ENCODE data around the gene GNG13.
"Not testable (repeated sequence)": the region's sequence is repeated elsewhere in the genome, so short reads cannot be mapped to it uniquely, and the experiment has no call there.

Gene GNG13

DNA sequence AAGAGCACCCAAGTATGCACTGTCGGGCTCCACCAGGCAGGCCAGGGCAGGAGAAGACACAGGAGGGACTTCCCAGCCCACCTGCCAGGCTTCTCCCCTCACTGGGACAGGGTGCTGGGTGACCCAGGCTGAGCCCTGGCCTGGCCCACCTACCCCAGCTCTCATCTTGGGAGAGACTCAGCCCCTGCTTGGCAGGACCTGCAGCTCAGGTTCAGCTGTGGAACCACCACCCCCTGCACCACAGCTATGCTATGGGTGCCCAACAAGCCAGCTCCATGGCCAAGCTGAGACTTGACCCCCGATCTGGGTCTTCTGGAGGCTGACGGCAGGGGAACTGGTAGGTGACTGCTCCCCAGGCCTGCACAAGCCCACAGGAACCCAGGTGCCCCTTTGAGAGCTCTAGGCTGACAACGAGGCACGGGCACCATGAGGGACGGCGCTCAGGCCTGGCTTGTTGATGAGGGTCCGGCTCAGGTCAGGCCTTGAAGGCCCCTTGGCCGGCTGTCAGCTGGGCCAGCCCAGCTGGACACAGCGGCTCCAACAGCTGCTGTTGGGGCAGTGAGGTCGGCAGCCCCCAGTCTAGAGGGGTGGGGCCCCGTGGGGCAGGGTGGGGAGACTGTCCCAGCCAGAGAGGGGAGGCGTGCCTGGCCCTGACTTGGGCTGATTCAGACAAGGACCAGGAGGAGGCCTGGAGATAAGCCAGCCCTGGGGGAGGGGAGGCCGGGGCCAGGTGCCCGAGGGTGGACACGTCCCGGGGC, 17.0 kb downstream of the GNG13 start:
- Mint-ChIP-seq H3K27me3 (no peaks in the 10 kb centered on the region), H3K9me3 (ENCODE audit: low read depth) (no peaks in the 10 kb centered on the region), H3K27ac (no peak overlapping the region), H3K4me3 (no peak overlapping the region), H3K4me1 (ENCODE audit: low read depth) (peaks cover 4% of the 10 kb centered on the region), H3K36me3 (no peaks in the 10 kb centered on the region)

DNA sequence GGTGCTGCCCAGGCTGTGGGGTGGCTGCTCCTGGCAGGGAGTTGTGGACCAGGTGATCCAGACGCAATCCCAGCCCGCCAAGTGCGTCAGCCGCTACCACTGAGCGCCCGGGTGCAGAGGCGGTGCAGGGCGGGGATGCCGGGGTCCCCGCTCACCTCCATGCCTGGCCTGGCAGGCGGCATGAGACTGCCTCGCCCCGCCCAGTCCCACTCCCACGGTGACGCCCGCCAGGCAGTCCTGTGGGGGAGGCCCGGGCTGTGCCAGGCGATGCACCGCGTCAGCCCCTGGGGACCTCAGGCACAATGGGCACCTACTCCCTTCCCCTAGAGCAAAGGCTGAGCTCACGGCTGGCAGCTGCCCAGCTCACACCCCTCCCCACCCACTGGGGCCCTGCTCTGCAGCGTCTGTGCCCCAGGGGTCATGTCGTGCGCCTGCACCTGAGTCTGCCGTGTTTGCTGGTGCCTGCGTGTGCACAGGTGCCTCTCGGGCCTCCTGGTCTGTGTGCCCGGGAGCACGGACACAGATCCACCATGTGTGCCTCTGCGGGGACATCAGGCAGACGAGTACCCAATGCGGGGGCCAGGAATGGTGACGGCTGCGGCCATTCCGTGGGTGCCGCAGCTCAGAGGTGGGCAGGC, 17.6 kb downstream of the GNG13 start:
- Mint-ChIP-seq H3K4me1 (ENCODE audit: low read depth) (peaks cover 4% of the 10 kb centered on the region), H3K27ac (no peak overlapping the region), H3K4me3 (no peak overlapping the region), H3K9me3 (ENCODE audit: low read depth) (no peaks in the 10 kb centered on the region), H3K36me3 (no peaks in the 10 kb centered on the region), H3K27me3 (peaks cover 2% of the 10 kb centered on the region)

DNA sequence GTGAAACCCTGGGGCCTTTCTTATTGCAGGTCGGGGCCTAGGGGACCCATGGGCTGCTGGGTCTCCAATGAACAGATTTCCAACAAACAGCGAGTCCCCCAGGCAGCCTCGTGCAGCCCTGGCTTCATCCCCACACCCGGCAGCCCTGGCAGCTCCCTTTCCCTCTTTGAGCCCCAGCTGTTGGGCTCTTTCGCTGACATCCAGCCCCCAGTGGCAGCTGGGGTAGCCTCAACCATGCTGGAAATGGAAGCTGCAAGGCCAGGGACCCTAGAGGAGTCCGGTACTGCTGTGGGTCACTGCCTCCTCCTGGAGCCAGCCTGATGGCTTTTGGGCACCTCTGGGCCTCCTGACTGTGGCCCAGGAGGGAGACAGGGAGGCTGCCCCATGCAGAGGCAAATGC, 18.3 kb downstream of the GNG13 start:
- H3K36me3 Mint-ChIP-seq: no peaks in the 10 kb centered on the region
- no peak overlapping the region for H3K27ac Mint-ChIP-seq
- H3K4me1 Mint-ChIP-seq (ENCODE audit: low read depth): peaks cover 4% of the 10 kb centered on the region
- H3K9me3 Mint-ChIP-seq (ENCODE audit: low read depth): no peaks in the 10 kb centered on the region
- H3K27me3 Mint-ChIP-seq: peaks cover 3% of the 10 kb centered on the region
- no peak overlapping the region for H3K4me3 Mint-ChIP-seq

DNA sequence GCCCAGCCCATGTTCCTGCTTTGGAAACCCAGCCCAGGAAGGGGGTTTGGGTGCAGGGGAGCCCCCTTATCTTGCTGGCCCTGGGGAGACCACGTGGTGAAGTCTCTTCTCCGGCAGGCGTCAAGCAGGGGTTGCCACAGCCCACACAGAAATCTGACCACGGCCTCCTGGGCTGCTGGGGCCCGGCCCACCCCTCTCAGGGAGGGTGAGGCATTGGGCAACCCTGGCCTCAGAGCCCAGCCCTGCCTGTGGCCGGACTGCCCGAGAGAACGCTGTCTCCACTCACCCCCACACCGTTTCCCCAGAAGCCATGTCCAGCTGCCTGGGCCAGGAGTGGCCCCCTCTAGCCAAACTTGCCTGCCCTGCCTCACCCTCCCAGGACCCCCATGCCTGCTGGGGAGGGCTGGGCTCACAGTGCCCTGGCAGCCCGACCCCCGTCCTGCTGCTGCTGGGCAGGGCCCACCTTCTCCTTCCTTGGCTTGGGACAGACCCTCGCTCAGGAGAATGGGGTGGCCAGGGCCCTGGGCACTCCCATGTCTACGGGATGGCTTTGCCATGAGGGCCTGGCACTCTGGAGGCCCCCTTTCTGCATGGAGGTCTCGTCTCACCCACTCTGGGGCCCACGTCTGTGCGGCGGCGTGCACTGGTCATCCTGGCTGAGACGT, 19.1 kb downstream of the GNG13 start:
- H3K27me3 Mint-ChIP-seq: peaks cover 3% of the 10 kb centered on the region
- H3K36me3 Mint-ChIP-seq: no peaks in the 10 kb centered on the region
- H3K9me3 Mint-ChIP-seq (ENCODE audit: low read depth): no peaks in the 10 kb centered on the region
- H3K4me1 Mint-ChIP-seq (ENCODE audit: low read depth): peaks cover 2% of the 10 kb centered on the region
- no peak overlapping the region for H3K4me3 Mint-ChIP-seq
- no peak overlapping the region for H3K27ac Mint-ChIP-seq

DNA sequence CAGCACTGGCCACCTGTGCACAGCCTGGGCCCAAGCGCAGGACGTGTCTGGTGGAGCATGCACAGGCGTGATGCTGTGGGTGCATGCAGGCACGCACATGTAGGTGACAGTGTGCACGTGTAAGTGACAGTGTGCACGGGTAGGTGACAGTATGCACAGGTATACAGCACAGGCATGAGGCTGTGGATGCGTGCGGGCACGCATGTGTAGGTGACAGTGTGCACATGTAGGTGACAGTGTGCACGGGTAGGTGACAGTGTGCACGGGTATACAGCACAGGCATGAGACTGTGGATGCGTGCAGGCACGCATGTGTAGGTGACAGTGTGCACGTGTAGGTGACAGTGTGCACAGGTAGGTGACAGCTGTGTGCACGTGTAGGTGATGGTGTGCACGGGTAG, 20.2 kb downstream of the GNG13 start:
- Mint-ChIP-seq H3K4me3 (no peak overlapping the region), H3K9me3 (ENCODE audit: low read depth) (no peaks in the 10 kb centered on the region), H3K4me1 (ENCODE audit: low read depth) (peaks cover 2% of the 10 kb centered on the region), H3K27me3 (peaks cover 3% of the 10 kb centered on the region), H3K36me3 (no peaks in the 10 kb centered on the region), H3K27ac (no peak overlapping the region)

DNA sequence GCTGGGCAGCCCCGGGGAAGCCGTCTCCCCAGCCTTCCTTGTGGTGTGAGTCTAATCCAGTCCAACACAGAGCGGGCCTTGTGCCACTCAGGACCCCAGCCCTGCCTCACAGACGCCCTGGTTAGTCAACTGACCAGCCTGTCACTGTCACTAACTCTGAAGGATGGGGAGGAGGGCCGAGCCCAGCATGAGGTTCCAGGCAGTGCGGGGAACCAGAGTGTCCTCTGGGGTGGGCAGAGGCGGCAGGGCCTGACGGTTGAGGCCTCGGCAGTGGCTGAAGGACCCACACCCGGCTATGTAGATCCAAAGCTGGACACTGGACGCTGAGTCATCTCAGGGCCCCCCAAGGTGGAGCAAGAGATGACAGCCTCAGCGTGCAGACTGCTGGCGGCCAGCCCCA, 21.0 kb downstream of the GNG13 start:
- H3K27ac Mint-ChIP-seq: no peak overlapping the region
- no peaks in the 10 kb centered on the region for H3K9me3 Mint-ChIP-seq (ENCODE audit: low read depth)
- H3K4me1 Mint-ChIP-seq (ENCODE audit: low read depth): no peaks in the 10 kb centered on the region
- no peak overlapping the region for H3K4me3 Mint-ChIP-seq
- no peaks in the 10 kb centered on the region for H3K36me3 Mint-ChIP-seq
- H3K27me3 Mint-ChIP-seq: peaks cover 3% of the 10 kb centered on the region

DNA sequence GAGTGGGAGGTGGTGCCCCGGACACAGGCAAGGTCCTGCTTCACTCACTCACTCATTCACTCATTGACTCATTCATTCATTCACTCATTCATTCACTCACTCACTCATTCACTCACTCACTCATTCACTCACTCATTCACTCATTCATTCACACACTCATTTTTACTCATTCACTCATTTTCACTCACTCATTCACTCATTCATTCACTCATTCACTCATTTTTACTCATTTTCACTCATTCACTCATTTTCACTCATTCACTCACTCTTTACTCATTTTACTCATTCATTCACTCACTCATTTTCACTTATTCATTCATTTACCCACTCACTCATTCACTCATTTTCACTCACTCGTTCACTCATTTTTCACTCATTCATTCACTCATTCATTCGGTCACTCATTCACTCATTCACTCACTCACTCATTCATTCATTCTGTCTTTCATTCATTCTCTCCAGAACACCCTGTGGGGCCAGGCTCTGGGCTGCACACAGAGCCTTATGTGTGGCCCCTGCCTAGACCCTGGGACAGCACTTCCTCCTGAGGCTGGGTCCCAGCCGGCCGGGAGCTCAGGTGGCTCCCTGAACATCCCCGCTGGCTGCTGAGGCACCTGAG, 21.5 kb downstream of the GNG13 start:
- H3K4me1 Mint-ChIP-seq (ENCODE audit: low read depth): no peaks in the 10 kb centered on the region
- no peaks in the 10 kb centered on the region for H3K9me3 Mint-ChIP-seq (ENCODE audit: low read depth)
- H3K36me3 Mint-ChIP-seq: no peaks in the 10 kb centered on the region
- H3K27ac Mint-ChIP-seq: no peak overlapping the region
- peaks cover 3% of the 10 kb centered on the region for H3K27me3 Mint-ChIP-seq
- H3K4me3 Mint-ChIP-seq: no peak overlapping the region

DNA sequence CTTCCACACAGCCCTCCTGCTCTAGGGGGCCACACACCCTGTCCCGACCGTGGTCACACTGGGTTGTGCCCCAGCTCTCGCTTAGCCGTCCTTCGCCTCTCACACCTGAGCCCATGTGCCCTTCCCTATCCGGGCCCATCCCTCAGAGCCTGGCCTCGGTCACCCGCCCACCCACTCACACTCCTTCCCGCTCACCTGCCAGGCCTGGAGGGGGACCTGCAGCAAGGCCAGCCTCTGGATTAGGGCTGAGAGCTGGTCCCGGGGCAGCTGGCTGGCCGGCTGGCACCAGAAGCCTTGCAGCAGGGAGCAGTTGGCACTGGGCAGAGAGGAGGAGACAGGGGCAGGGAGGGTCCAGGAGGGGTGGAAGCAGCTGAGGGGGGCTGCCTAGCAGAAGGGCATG, 22.1 kb downstream of the GNG13 start:
- Mint-ChIP-seq H3K36me3 (no peaks in the 10 kb centered on the region), H3K4me3 (no peak overlapping the region), H3K9me3 (ENCODE audit: low read depth) (no peaks in the 10 kb centered on the region), H3K27me3 (peaks cover 3% of the 10 kb centered on the region), H3K4me1 (ENCODE audit: low read depth) (no peaks in the 10 kb centered on the region), H3K27ac (no peak overlapping the region)

DNA sequence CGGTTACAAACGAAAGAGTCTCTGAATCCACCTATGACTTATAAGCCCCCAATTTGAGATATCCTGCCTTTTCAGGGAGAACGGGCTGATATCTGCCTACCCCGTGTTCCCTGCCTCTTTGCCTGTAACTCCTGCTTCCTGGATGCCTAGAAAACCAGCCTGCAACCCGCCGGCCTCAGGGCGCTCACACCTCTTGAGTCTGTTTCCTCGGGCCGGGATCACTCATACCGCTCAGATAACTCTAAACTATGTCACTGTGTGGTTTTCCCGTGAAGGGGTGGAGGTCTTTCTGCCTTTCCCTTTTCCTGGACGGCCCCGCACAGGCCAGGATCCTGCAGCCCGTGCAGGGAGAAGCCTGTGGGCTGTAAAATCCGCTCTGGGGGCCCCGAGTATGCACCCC, 22.7 kb downstream of the GNG13 start:
- Mint-ChIP-seq H3K4me3 (no peak overlapping the region), H3K27ac (no peak overlapping the region), H3K36me3 (no peaks in the 10 kb centered on the region), H3K9me3 (ENCODE audit: low read depth) (no peaks in the 10 kb centered on the region), H3K27me3 (peaks cover 3% of the 10 kb centered on the region), H3K4me1 (ENCODE audit: low read depth) (no peaks in the 10 kb centered on the region)

DNA sequence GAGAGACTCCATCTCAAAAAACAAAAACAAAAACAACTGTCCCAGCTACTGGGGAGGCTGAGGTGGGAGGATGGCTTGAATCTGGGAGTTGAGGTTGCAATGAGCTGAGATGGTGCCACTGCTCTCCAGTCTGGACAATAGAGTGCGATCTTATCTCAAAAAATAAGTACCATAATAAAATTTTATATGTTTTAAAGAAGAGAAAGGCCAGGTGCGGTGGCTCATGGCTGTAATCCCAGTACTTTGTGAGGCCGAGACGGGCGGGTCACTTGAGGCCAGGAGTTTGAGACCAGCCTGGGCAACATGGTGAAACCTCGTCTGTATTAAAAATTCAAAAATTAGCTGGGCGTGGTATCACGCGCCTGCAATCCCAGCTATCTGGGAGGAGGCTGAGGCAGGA, 23.7 kb downstream of the GNG13 start:
- H3K27me3 Mint-ChIP-seq: peaks cover 3% of the 10 kb centered on the region
- H3K9me3 Mint-ChIP-seq (ENCODE audit: low read depth): no peaks in the 10 kb centered on the region
- H3K4me3 Mint-ChIP-seq: no peak overlapping the region
- no peaks in the 10 kb centered on the region for H3K4me1 Mint-ChIP-seq (ENCODE audit: low read depth)
- no peaks in the 10 kb centered on the region for H3K36me3 Mint-ChIP-seq
- no peak overlapping the region for H3K27ac Mint-ChIP-seq

DNA sequence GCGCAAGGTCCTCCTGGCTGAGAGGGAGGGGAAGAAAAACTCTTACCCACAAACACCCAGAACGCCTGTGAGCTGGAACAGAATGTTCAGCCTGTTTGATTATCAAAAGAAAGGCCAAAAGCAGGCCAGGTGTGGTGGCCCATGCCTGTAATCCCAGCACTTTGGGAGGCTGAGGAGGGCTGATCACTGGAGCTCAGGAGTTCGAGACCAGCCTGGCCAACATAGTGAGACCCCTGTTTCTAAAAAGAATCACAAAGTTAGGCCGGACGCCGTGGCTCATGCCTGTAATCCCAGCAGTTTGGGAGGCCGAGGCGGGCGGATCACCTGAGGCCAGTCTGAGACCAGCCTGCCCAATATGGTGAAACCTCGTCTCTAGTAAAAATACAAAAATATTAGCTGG, 24.2 kb downstream of the GNG13 start:
- not testable (repeated sequence) for H3K27ac Mint-ChIP-seq; H3K4me3 Mint-ChIP-seq; H3K4me1 Mint-ChIP-seq (ENCODE audit: low read depth); H3K9me3 Mint-ChIP-seq (ENCODE audit: low read depth); H3K36me3 Mint-ChIP-seq; H3K27me3 Mint-ChIP-seq

DNA sequence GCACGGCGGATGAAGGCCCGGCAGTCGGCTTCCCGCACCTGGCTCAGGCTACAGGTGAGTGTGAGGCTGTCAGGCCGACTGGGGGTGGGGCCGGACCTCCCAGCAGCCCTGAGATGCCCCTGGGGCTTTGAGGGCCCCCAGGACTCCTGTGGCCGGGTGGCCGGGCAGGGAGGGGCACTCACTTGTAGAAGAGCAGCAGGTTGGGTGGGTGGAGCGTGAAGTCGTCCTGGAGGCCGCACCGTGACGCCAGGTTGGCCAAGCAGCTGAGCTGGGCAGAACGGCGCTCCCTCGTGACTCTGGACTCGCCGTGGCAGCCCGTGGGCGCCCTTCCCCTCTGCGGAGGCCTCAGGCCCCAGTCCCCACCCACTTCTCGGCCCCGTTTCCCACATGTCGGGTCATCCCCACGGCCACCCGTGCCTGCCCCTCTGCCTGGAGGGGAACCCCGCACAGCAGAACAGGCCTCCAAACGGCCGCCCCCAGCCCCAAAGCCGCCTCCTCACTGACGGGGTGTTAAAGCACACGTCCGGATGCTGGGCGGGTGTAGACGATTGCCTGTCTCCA, 25.2 kb downstream of the GNG13 start:
- H3K27ac Mint-ChIP-seq: no peak overlapping the region
- H3K4me1 Mint-ChIP-seq (ENCODE audit: low read depth): no peaks in the 10 kb centered on the region
- peaks cover 3% of the 10 kb centered on the region for H3K27me3 Mint-ChIP-seq
- no peak overlapping the region for H3K4me3 Mint-ChIP-seq
- no peaks in the 10 kb centered on the region for H3K9me3 Mint-ChIP-seq (ENCODE audit: low read depth)
- no peaks in the 10 kb centered on the region for H3K36me3 Mint-ChIP-seq

DNA sequence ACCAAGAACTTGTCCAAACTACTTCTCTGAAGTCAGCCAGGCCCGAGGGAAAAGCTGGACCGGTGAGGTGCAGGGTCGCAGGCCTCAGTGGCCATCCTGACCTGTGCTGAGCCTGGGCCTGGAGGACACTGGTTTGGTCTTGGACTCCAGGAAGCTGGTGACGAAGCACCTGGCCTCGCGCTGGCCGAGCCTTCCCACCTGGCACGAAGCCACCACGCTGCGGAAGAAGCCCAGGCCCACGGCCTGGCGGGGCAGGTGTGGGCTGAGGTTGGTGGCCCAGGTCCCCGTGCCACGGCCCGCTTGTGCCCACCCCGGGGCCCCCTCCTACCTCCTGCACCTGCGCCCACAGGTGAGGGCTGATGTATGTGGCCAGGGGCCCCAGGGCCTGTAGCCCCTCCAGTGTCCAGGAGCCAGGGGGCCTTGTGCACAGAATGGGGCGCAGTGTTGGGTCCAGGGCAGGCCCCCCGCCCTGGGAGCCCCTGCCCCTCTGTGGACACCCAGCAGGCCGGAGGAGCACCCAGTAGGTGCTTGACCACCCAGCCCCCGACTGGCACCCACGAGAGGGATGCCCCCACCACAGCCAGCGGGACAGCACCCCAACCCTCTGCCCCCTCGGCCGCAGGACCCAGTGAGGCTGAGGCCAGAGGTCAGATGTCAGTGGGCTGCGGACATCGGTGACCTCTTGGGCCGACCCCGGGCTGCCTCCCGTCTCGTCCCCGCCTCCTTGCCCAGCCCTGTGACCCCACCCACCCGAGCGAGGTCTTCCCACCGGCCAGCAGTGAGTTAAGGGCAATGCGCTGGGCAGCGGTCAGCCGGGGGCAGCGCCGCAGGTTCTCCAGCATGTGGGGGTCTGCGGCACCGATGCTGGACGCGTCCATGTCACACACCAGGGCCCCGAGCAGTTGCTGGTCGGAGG, 26.2 kb downstream of the GNG13 start:
- Mint-ChIP-seq H3K4me3 (no peak overlapping the region), H3K36me3 (no peaks in the 10 kb centered on the region), H3K9me3 (ENCODE audit: low read depth) (no peaks in the 10 kb centered on the region), H3K27ac (no peak overlapping the region), H3K27me3 (peaks cover 3% of the 10 kb centered on the region), H3K4me1 (ENCODE audit: low read depth) (no peaks in the 10 kb centered on the region)

DNA sequence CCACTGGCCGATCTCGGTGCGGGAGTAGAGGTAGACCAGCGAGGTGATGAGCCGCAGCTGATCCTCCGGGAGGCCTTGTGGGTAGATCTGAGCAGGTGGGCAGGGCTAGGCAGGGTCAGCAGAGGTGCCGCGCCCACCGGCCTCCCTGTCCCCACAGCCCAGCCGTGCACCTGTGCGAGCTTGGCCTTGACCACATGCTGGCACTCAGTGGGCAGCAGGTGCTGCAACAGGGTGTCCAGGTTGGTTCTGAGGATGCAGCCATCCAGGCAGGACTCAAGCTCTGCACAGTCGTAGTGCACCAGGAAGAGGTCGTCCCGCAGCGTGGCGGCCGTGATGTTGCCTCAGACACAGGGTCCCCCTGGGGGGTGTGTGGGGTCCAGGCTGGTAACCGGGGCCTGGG, 27.6 kb downstream of the GNG13 start:
- Mint-ChIP-seq H3K27ac (no peak overlapping the region), H3K27me3 (peaks cover 2% of the 10 kb centered on the region), H3K9me3 (ENCODE audit: low read depth) (no peaks in the 10 kb centered on the region), H3K4me1 (ENCODE audit: low read depth) (no peaks in the 10 kb centered on the region), H3K4me3 (no peak overlapping the region), H3K36me3 (no peaks in the 10 kb centered on the region)

All from activated naive CD8-positive, alpha-beta T cell (primary cell).